Neutrophil (primary cell): Measurements from ENCODE around the gene AAMDC.
"Not testable (repeated sequence)": the region's sequence is repeated elsewhere in the genome, so short reads cannot be mapped to it uniquely, and the experiment has no call there.

Experiments
- H3K27ac ChIP-seq: fragments of 200-600 bp; sonication (generic); 2 replicates; pipeline ENCODE4 v1.5.1; 2016; ENCODE audit warnings: mild to moderate bottlenecking, moderate library complexity
- H3K27me3 ChIP-seq: fragments of 200-600 bp; sonication (generic); 2 replicates; pipeline ENCODE4 v1.6.0; 2016; ENCODE audit warnings: mild to moderate bottlenecking
- H3K36me3 ChIP-seq: fragments of 200-600 bp; sonication (generic); 2 replicates; pipeline ENCODE4 v1.5.1; 2017
- H3K4me1 ChIP-seq, 2 experiments: fragments of 200-600 bp in 1 of 2; sonication (generic) in 1 of 2; 1 replicate in 1 of 2; 2 replicates in 1 of 2; pipeline versions ENCODE4 v1.5.1 to v1.6.1; 2013 to 2016; ENCODE audit warnings: low read depth in 1 of 2, low read length in 1 of 2, mild to moderate bottlenecking in 1 of 2, moderate library complexity in 1 of 2; ENCODE audit not compliant: control insufficient read depth in 1 of 2, insufficient read depth in 1 of 2
- H3K4me3 ChIP-seq, 2 experiments: fragments of 200-600 bp in 1 of 2; sonication (generic) in 1 of 2; 1 replicate in 1 of 2; 2 replicates in 1 of 2; pipeline ENCODE4 v1.5.1; 2013 to 2016; ENCODE audit warnings: low read depth in 1 of 2, low read length in 1 of 2, mild to moderate bottlenecking in 1 of 2, moderate library complexity in 1 of 2
- H3K9me3 ChIP-seq: fragments of 200-600 bp; sonication (generic); 2 replicates; pipeline ENCODE4 v1.5.1; 2016
- CTCF ChIP-seq: fragments of 200-600 bp; sonication (generic); IDR thresholded peaks from 2 replicates; pipeline ENCODE4 v1.5.1; 2016; ENCODE audit warnings: antibody characterized with exemption

AAMDC gene

GRCh38 chr11:77866336-77866735, 45.4 kb downstream of the AAMDC start:
- no peak for TF ChIP-seq CTCF
- Histone ChIP-seq H3K27ac (no peak overlapping the region), H3K27me3 (no peaks in the 10 kb centered on the region), H3K36me3 (peaks cover 4% of the 10 kb centered on the region), H3K4me1 (no peaks in the 10 kb centered on the region), H3K4me3 (no peak overlapping the region), H3K9me3 (no peaks in the 10 kb centered on the region)

- no peaks in the 10 kb centered on the region for H3K4me1 ChIP-seq
- no peak overlapping the region for H3K4me3 ChIP-seq
- no peaks in the 10 kb centered on the region for H3K9me3 ChIP-seq
- TF ChIP-seq CTCF: no peak
- H3K27me3 ChIP-seq: no peaks in the 10 kb centered on the region
- H3K27ac ChIP-seq: no peak overlapping the region
- peaks cover 15% of the 10 kb centered on the region for H3K36me3 ChIP-seq
Observed at GRCh38 chr11:77868744-77869143, 47.8 kb downstream of the AAMDC start.

DNA sequence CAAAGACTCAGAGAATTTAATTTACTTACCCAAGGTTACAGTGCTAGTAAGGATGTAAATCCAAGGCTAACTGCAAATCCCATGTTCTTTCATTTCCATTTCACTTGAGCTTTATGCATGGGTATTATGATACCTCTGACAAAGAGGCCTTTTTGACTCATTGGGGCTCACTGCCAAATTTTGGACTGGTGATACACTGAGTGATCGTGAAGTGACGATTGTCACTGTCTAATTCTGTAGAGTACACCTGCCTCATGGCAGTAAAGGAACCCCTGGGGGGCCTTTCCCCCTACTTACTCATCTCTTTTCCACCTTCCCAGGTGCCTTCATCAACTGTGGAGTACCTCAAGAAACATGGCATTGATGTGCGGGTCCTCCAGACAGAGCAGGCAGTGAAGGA, 50.9 kb downstream of the AAMDC start:
- no peaks in the 10 kb centered on the region for H3K27me3 ChIP-seq
- peaks cover 37% of the 10 kb centered on the region for H3K36me3 ChIP-seq
- no peaks in the 10 kb centered on the region for H3K4me1 ChIP-seq
- H3K4me3 ChIP-seq: no peak overlapping the region
- H3K27ac ChIP-seq: no peak overlapping the region
- H3K9me3 ChIP-seq: no peaks in the 10 kb centered on the region
- no peak for TF ChIP-seq CTCF

GRCh38 chr11:77873345-77873744, 52.4 kb downstream of the AAMDC start:
- Histone ChIP-seq H3K27ac (no peak overlapping the region), H3K4me1 (no peaks in the 10 kb centered on the region), H3K4me3 (no peak overlapping the region), H3K36me3 (peaks cover 52% of the 10 kb centered on the region), H3K27me3 (no peaks in the 10 kb centered on the region), H3K9me3 (no peaks in the 10 kb centered on the region)
- TF ChIP-seq CTCF: no peak

- no peaks in the 10 kb centered on the region for H3K4me1 ChIP-seq
- no peaks in the 10 kb centered on the region for H3K9me3 ChIP-seq
- H3K27ac ChIP-seq: no peak overlapping the region
- H3K4me3 ChIP-seq: no peak overlapping the region
- peaks cover 60% of the 10 kb centered on the region for H3K36me3 ChIP-seq
- no peaks in the 10 kb centered on the region for H3K27me3 ChIP-seq
- no peak for TF ChIP-seq CTCF
Observed at GRCh38 chr11:77874206-77874605, 53.3 kb downstream of the AAMDC start.

- H3K4me1 ChIP-seq: no peaks in the 10 kb centered on the region
- H3K36me3 ChIP-seq: peaks cover 74% of the 10 kb centered on the region
- no peak for TF ChIP-seq CTCF
- H3K4me3 ChIP-seq: no peak overlapping the region
- no peaks in the 10 kb centered on the region for H3K27me3 ChIP-seq
- no peaks in the 10 kb centered on the region for H3K9me3 ChIP-seq
- no peak overlapping the region for H3K27ac ChIP-seq
Observed at GRCh38 chr11:77876045-77876444, 55.1 kb downstream of the AAMDC start.

DNA sequence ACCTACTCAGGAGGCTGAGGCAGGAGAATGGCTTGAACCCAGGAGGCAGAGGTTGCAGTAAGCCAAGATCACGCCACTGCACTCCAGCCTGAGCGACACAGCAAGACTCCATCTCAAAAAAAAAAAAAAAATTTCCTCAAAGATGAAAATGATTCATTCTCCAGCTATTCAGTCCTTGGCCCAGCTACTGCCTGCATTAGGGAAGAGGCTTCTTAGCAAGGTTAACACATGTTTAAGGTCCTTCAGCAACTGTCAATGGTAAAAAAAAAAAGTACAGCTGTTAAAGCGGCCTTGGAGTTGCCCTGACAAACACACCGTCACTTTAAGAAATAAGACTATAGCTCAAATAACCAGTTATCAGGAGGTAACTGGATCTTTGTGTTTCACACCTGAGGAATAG, 57.3 kb downstream of the AAMDC start:
- H3K4me1 ChIP-seq, H3K27ac ChIP-seq, H3K4me3 ChIP-seq, H3K9me3 ChIP-seq, H3K27me3 ChIP-seq: not testable (repeated sequence)
- peaks cover 80% of the 10 kb centered on the region for H3K36me3 ChIP-seq
